ENCODE measurements around the gene TYMP.

The TYMP gene, protein sequence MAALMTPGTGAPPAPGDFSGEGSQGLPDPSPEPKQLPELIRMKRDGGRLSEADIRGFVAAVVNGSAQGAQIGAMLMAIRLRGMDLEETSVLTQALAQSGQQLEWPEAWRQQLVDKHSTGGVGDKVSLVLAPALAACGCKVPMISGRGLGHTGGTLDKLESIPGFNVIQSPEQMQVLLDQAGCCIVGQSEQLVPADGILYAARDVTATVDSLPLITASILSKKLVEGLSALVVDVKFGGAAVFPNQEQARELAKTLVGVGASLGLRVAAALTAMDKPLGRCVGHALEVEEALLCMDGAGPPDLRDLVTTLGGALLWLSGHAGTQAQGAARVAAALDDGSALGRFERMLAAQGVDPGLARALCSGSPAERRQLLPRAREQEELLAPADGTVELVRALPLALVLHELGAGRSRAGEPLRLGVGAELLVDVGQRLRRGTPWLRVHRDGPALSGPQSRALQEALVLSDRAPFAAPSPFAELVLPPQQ

GRCh38 chr22:50529897-50530579, at the start of gene TYMP:
TYMP (minus strand) TSS chr22:50530012; CDS start chr22:50529709, 303 bp downstream.
- no peak for DNase-seq

DNA sequence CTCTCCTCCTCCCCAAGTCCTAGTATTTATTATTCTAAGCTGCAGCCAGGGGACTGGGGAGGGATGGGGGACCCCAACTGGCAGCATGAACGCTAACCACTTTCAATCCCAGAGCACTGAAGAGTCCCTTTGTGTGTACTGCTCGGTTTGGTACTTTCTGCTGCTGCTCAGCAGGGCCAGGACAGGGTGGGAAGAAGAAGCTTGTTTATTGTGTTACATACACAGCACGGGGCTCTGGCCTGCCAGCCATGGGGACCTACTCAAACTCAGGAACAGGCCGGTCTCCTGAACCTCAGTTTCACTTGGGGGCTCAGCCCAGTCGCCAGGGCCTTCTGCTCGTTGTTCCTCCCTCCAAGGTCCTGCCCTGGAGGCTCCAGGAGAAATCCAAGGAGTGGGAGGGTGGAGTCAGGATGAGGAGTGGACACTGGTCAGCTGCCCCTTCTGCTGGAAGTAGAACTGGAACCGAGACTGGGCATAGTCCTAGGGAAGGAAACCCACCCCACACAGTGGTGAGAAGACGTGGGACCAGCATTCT, 49.0 kb upstream of the TYMP start:
- no peak for DNase-seq

DNA sequence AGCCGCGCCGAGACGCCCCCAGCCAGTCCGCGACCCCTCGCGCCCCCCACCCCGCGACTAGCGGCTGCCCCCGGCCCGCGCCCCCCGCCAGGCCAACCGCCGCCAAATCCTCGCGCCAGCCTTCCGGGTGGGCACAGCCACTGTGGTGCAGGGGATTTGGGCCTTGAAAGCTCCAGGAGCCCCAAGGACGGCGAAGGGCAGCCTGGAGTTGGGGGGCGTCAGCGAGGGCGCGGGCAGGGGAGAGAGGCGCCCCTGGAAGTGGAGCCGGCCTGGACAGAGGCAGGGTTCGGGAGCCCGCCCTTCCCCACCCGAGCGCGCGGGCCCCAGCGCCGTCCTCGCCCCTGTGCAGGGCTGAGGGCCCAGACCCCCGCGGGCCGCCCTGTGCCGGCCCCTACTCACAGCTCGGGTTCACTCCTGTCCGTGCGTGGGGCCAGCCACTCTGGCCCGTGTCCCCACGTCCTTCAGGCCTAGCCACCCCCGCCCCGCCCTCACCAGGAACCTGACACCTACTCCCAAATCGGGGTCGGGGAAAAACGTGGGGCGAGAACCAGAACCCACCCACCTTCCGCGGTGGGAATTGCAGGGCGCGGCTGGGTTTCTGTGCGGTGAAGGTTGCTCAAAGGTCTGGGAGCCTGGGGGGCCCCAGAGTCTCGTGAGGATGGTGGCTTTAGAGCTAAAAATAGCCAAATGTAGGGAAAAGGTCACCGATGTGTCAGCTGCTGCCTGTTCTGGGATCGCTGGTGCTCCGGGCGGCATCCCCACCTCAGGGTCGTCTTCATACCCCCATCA, 48.4 kb upstream of the TYMP start, which contains the start of gene CPT1B:
Gene CPT1B, minus strand, starts transcription at position 441 of the 789 bp plus-strand sequence. CDS start 512 bp downstream, outside the sequence.
- no peak for DNase-seq

DNA sequence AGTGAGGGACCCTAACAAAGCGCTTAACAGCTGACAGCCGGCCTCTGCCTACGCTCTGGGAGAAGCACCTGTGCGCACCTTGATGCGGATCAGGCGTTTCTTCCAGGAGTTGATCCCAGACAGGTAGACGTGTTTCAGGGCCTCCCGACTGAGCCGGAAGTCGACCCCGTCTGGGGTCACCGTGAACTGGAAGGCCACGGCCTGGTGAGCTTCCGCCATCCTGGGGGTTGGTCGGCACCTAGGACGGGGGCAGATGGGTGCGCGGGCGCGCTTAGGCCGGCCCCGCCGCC, 47.8 kb upstream of the TYMP start:
- no peak for DNase-seq

- no peak for DNase-seq
Observed at GRCh38 chr22:50576806-50577696, 47.2 kb upstream of the TYMP start.

DNA sequence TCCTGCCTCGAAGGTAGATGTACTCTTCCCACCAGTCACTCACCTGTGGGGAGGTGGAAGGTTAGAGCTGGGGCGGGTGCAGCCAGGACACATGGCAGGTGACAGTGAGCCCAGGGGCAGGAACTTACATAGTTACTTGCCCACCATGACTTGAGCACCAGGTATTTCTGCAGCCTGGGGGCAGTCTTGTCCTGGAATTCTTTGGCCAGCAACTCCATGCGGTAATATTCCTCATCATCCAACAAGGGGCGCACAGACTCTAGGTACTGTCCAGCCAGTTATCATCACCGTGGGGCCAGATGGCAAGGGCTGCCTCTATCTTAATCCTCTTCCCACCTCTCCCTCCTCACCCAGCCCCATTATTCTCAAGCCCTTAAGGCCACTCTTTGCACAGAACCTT, 46.3 kb upstream of the TYMP start:
- DNase-seq = no peak

DNA sequence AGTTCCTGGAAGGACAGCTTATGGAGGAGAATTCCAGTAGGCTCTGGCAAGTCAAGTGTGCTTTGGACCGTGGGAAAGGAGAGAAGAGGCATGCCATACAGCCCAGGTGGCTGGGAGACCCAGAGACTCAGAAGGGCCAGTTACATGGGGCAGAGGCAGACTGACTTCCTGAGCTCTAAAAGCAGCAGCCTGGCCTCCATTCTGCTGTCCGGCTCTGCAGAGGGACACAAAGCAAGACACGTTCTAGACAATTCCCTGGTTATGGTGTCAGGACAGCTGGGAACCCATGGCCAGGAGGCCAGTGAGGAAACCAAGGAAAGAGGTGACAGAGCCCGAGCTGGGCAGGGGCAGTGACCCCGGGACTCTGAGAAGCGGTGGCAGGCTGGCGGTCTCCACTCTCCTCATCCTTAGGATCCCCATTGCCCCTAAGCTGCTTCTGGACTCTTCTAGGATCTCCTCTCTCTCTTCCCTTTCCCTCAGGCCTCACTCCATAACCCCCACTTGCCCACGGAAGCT, 45.7 kb upstream of the TYMP start:
- no peak for DNase-seq

- DNase-seq = no peak
Observed at GRCh38 chr22:50574383-50574755, 44.6 kb upstream of the TYMP start.

- no peak for DNase-seq
Observed at GRCh38 chr22:50573491-50574382, 43.9 kb upstream of the TYMP start.

DNA sequence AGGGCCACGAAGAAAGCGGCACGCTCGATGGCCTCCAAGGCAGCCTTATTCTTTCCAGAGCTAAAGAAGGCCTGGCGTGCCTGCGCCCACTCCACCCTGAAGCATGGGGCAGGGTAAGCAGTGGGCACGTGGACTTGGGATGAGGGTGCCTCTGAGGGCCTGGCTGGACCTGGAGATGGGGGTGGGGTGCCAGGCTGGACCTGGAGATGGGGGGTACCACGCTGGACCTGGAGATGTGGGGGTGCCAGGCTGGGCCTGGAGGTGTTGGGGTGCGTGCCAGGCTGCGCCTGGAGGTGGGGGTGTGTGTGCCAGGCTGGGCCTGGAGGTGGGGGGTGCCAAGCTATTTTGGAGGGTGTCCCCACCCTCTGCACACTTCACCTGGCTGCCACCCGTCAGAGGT, 43.2 kb upstream of the TYMP start:
- no peak for DNase-seq

DNA sequence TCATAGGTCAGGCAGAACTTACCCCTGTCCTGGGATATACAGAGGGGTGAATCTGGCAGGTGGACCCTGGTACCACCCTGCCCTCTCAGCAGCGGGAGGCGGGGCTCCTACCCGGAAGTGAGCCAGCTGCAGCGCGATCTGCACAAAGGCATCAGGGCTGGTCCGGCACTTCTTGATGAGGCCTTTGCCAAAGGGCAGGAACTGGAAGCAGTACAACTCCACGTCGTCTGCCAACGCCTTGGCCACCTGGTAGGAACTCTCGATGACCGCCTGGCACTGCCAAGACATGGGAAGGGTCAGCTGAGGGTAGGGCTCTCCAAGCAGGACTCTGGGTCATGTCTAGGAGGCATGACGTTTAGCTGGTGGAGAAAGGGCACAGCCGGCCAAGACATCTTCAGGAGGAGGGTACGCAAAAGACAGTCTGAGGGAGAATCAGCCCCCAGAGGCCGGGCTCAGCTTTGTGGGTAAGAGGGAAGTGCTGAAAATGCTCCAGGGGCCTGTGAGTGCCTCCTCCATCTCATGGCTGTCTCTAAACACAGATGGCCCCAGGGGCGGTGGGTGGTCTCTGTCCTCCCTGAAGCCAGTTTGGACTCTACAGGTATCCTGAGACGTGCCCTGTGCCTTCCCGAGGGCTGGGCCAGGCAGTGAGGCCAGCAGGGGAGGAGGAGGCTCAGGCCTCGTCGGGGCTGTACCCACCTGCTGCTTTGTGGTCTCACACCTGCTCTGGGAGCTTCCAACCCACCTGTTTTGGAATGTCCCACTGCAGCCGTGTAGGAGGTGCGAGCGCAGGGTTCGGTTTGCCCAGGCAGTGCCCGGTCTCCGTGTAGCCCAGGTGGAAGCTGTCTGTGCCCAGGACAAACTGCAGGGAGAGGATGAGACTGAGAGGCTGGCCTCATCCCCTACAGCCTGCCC, 41.7 kb upstream of the TYMP start:
- DNase-seq = no peak

DNA sequence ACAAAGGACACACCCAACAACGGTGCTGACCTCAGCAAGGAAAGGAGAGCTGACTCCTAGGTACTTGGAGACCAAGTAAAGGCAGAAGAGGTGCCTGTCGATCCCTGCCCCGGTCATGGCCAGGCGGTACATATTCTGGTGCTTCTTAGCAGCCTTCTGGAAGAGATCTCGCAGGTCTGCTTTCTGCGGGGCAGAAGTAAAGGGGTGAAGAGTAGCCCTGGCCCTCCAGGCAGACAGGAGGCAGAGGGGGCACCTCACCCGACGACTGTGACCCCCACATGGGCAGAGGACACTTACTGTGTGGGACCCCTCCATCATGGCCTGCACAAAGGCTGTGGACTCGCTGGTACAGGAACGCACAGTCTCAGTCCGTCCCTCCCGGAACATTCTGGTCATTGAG, 41.0 kb upstream of the TYMP start:
- DNase-seq = no peak

- no peak for DNase-seq
Observed at GRCh38 chr22:50569896-50570535, 40.2 kb upstream of the TYMP start.

DNA sequence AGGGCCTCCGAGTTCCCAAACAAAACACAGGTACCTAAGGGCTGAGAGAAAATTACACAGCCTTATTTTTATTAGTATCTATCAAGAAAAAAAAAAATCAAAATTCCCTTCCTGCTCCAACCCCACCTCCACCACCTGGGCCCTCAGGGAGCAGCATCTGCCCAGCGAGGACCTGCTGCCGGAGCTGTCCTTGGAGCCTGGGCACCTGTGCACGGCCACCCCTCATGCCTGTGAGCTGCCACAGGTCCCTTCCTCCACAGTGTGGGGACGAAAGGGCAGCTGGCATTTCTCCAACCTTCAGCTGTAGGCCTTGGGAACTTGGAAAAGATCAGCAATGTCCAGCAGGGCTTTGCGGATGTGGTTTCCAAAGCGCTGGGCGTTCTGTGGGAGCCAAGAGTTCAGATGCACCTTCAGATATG, 39.2 kb upstream of the TYMP start:
- no peak for DNase-seq

DNA sequence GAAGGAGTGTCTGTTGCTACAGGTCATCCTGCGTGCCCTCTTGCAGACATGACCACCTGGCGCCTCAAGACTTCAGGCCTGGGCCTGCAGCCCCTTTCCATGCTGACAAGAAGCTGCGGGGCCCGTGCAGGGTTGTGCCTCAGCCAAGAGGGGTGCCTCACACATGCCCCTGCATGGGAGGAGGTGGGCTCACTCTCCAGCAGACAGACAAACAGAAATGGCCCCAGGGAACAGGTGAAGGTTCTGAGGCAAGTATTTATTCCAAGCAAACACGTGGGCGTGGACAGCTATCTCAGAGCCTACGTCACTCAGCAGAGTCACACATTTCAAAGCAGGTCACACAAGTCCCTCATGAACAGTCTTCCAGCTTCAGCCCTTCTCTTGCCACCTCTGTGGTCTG, 38.8 kb upstream of the TYMP start:
- DNase-seq = no peak

- DNase-seq = no peak
Observed at GRCh38 chr22:50567721-50568252, 38.0 kb upstream of the TYMP start.

- DNase-seq = no peak
Observed at GRCh38 chr22:50564289-50564688, 34.5 kb upstream of the TYMP start.

GRCh38 chr22:50563413-50564160, 33.8 kb upstream of the TYMP start:
- no peak for DNase-seq

Measured in amniotic stem cell (primary cell).